H9 (cell line): ENCODE measurements around the gene FNDC3B. TPM values are rescaled to one million over a fixed set of nuclear protein-coding genes. Genes with fewer than 3 reads are reported as not detected.
A peak's percentile ranks its signal among the peaks of the same experiment; 100 is the strongest.

Experiments used
- DNase-seq: peaks from one replicate; pipeline ENCODE4 v3.0.0-alpha.2; 2017
- H2AFZ ChIP-seq: one replicate; pipeline ENCODE4 v1.6.1; 2013; ENCODE audit warnings: mild to moderate bottlenecking, low read length, control low read depth, moderate library complexity
- H2AK5ac ChIP-seq: 2 replicates; pipeline ENCODE4 v1.6.1; 2013; ENCODE audit warnings: low read length, control low read depth, mixed read lengths; ENCODE audit not compliant: insufficient read length
- H2BK120ac ChIP-seq: one replicate; pipeline ENCODE4 v1.6.1; 2013; ENCODE audit warnings: low read depth, mild to moderate bottlenecking, low read length, control low read depth, inconsistent platforms; ENCODE audit not compliant: poor library complexity, severe bottlenecking
- H2BK12ac ChIP-seq: 2 replicates; pipeline ENCODE4 v1.6.1; 2013; ENCODE audit warnings: low read length, control low read depth, mixed read lengths, low read depth; ENCODE audit not compliant: insufficient read length
- H2BK15ac ChIP-seq: 2 replicates; pipeline ENCODE4 v1.6.1; 2013; ENCODE audit warnings: low read depth, low read length, control low read depth
- H2BK20ac ChIP-seq: one replicate; pipeline ENCODE4 v1.6.1; 2013; ENCODE audit warnings: low read depth, mild to moderate bottlenecking, low read length, control low read depth, inconsistent platforms; ENCODE audit not compliant: poor library complexity, severe bottlenecking
- H2BK5ac ChIP-seq: 2 replicates; pipeline ENCODE4 v1.6.1; 2013; ENCODE audit warnings: low read length, control low read depth, mixed read lengths; ENCODE audit not compliant: insufficient read length
- H3K14ac ChIP-seq: 2 replicates; pipeline ENCODE4 v1.6.1; 2013; ENCODE audit warnings: low read length, control low read depth; ENCODE audit not compliant: insufficient read depth
- H3K18ac ChIP-seq: 2 replicates; pipeline ENCODE4 v1.6.1; 2013; ENCODE audit warnings: low read depth, mild to moderate bottlenecking, mixed read lengths, low read length, control low read depth; ENCODE audit not compliant: insufficient read length
- H3K23ac ChIP-seq: 2 replicates; pipeline ENCODE4 v1.6.1; 2013; ENCODE audit warnings: low read length, control low read depth, mixed read lengths, low read depth; ENCODE audit not compliant: insufficient read length
- H3K23me2 ChIP-seq: 2 replicates; pipeline ENCODE4 v1.6.1; 2013; ENCODE audit warnings: low read depth, mild to moderate bottlenecking, mixed read lengths, low read length, control low read depth; ENCODE audit not compliant: insufficient read length, poor library complexity, severe bottlenecking
- H3K27ac ChIP-seq: 2 replicates; pipeline ENCODE4 v1.5.1; 2013; ENCODE audit warnings: low read length, control low read depth, mixed read lengths, low read depth; ENCODE audit not compliant: insufficient read length
- H3K27me3 ChIP-seq: 2 replicates; pipeline ENCODE4 v1.6.1; 2013; ENCODE audit warnings: low read length, control low read depth, inconsistent platforms; ENCODE audit not compliant: insufficient read depth
- H3K4ac ChIP-seq: 2 replicates; pipeline ENCODE4 v1.6.1; 2013; ENCODE audit warnings: low read depth, mild to moderate bottlenecking, control low read depth, inconsistent platforms, low read length, moderate library complexity
- H3K4me1 ChIP-seq: 2 replicates; pipeline ENCODE4 v1.6.1; 2013; ENCODE audit warnings: low read length, control low read depth, inconsistent platforms; ENCODE audit not compliant: insufficient read depth
- H3K4me2 ChIP-seq: 2 replicates; pipeline ENCODE4 v1.6.1; 2013; ENCODE audit warnings: low read length, control low read depth, mixed read lengths; ENCODE audit not compliant: insufficient read length, insufficient read depth
- H3K56ac ChIP-seq: 2 replicates; pipeline ENCODE4 v1.6.1; 2013; ENCODE audit warnings: low read depth, mild to moderate bottlenecking, mixed read lengths, low read length, control low read depth; ENCODE audit not compliant: insufficient read length
- H3K79me1 ChIP-seq: 2 replicates; pipeline ENCODE4 v1.6.1; 2013; ENCODE audit warnings: low read depth, mild to moderate bottlenecking, moderate library complexity, low read length, control low read depth, inconsistent platforms; ENCODE audit not compliant: insufficient read depth, poor library complexity, severe bottlenecking
- H3K79me2 ChIP-seq: 2 replicates; pipeline ENCODE4 v1.6.1; 2013; ENCODE audit warnings: low read length, control low read depth, inconsistent platforms; ENCODE audit not compliant: insufficient read depth
- H3K9ac ChIP-seq: 2 replicates; pipeline ENCODE4 v1.6.1; 2013; ENCODE audit warnings: low read length, control low read depth, mixed read lengths; ENCODE audit not compliant: insufficient read length; ENCODE audit errors: extremely low read depth
- H3K9me3 ChIP-seq: one replicate; pipeline ENCODE4 v1.6.1; 2013; ENCODE audit warnings: low read depth, low read length, inconsistent platforms; ENCODE audit not compliant: control insufficient read depth
- H3T11ph ChIP-seq: one replicate; pipeline ENCODE4 v1.6.1; 2013; ENCODE audit warnings: mild to moderate bottlenecking, low read length, control low read depth, inconsistent platforms
- H4K20me1 ChIP-seq: one replicate; pipeline ENCODE4 v1.6.1; 2013; ENCODE audit not compliant: control insufficient read depth, insufficient read length, insufficient read depth
- H4K5ac ChIP-seq: 2 replicates; pipeline ENCODE4 v1.6.1; 2013; ENCODE audit warnings: low read depth, mild to moderate bottlenecking, mixed read lengths, low read length, control low read depth; ENCODE audit not compliant: insufficient read length
- H4K8ac ChIP-seq: replicated peaks from 2 replicates; pipeline ENCODE4 v1.6.1; 2013; ENCODE audit warnings: low read length, control low read depth, mixed read lengths, low read depth; ENCODE audit not compliant: insufficient read length
- H4K91ac ChIP-seq: 2 replicates; pipeline ENCODE4 v1.6.1; 2013; ENCODE audit warnings: low read depth, mild to moderate bottlenecking, moderate library complexity, mixed read lengths, low read length, control low read depth; ENCODE audit not compliant: insufficient read length
- H3K27ac Mint-ChIP-seq, 3 experiments: 2 replicates in 2 of 3; 3 replicates in 1 of 3; pipeline ENCODE4 v1.8.0; 2020 to 2021; ENCODE audit warnings: mixed read lengths in 3 of 3, mild to moderate bottlenecking in 1 of 3, moderate library complexity in 1 of 3
- H3K27me3 Mint-ChIP-seq: 2 replicates; pipeline ENCODE4 v1.8.0; 2021; ENCODE audit warnings: low read depth, mild to moderate bottlenecking, moderate library complexity, mixed read lengths
- H3K36me3 Mint-ChIP-seq, 3 experiments: 2 replicates in 2 of 3; 3 replicates in 1 of 3; pipeline ENCODE4 v1.8.0; 2020 to 2021; ENCODE audit warnings: low read depth in 3 of 3, mixed read lengths in 3 of 3; ENCODE audit not compliant: insufficient read depth in 1 of 3
- H3K4me1 Mint-ChIP-seq, 2 experiments: 2 replicates each; pipeline ENCODE4 v1.8.0; 2020; ENCODE audit warnings: mixed read lengths in 2 of 2
- H3K4me3 Mint-ChIP-seq, 2 experiments: 2 replicates in 1 of 2; 3 replicates in 1 of 2; pipeline ENCODE4 v1.8.0; 2020 to 2021; ENCODE audit warnings: mild to moderate bottlenecking in 2 of 2, mixed read lengths in 2 of 2, moderate library complexity in 1 of 2
- H3K9me3 Mint-ChIP-seq, 2 experiments: 2 replicates in 1 of 2; 3 replicates in 1 of 2; pipeline ENCODE4 v1.8.0; 2020; ENCODE audit warnings: mild to moderate bottlenecking in 2 of 2, mixed read lengths in 2 of 2, moderate library complexity in 1 of 2
- WGBS: extraction: QIAGEN DNeasy Blood & Tissue Kit; methylation state at CpG from one replicate; pipeline ENCODE4 v1.1.7; 2013; ENCODE audit warnings: missing lambda C conversion rate, low lambda C conversion rate, mixed read lengths; ENCODE audit not compliant: insufficient read length; ENCODE audit errors: extremely low coverage; 5-methylcytosine and 5-hydroxymethylcytosine counted together
- total RNA-seq: library from RNA; stranded (reverse); gene quantifications from 2 replicates; pipeline ENCODE4 v1.2.1, GENCODE V29; 2021
- TF ChIP-seq, protein P1 (sequence below): fragments of 200-600 bp; sonication (generic); conservative IDR thresholded peaks from 3 replicates; pipeline ENCODE4 v1.8.0; 2021; ENCODE audit warnings: antibody characterized with exemption, mild to moderate bottlenecking

The FNDC3B gene
- total RNA-seq, 1 experiment from 2014 or later = 43.8 TPM

DNA sequence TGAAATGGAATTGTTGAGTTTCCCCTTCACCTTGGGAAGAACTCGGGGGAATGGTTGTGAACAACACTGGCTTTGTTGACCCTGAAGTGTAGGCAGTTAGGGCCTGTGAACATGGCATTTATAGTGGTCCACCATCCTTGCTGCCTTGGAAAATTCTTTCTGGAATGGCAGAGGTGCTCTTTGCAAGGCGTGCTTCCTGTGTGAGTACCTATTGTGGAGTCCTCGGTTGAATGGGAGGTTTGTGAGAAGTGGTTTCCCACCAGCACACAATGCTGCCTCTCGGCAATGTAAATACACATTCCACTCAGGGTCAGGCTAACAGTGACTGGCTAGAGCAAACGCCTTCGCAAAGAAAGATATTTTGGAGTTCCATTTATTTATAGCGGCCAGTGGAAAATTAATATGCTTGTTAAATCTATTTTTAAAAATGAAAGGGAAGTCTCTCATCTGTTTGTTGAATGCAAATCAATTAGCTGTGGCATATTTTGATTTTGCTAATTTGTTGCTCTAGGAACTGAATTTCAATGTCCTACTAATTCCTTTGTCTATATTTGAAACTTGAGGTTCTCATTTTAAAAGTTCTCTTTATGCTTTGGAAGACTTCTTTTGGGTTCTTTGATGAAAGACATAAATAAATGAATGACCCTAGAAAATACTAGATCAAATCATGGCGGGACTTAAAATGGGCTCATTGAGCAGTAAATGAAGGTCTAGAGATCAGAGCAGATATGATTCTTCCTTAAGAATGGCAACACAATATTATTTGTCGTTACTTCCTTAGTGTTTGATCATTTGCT lies 59.5 kb downstream of the FNDC3B start:
- Mint-ChIP-seq H3K4me1 (peaks cover 59 to 62% of the 10 kb centered on the region in 2 experiments), H3K9me3 (no peaks in the 10 kb centered on the region), H3K4me3 (peak overlapping the region in 1 of 2 experiments; percentile 24; a peak in 2 of 5 replicates), H3K27me3 (no peaks in the 10 kb centered on the region), H3K36me3 (no peaks in the 10 kb centered on the region), H3K27ac (peak overlapping the region; percentile 56 to 90 (median 83))
- Histone ChIP-seq H4K8ac (no peak overlapping the region), H3K18ac (no peak overlapping the region), H3K14ac (no peak overlapping the region), H3K79me1 (peaks cover 5% of the 10 kb centered on the region), H3K4me1 (peaks cover 6% of the 10 kb centered on the region), H3T11ph (no peak overlapping the region), H2BK15ac (no peak overlapping the region), H3K27me3 (no peaks in the 10 kb centered on the region), H3K23me2 (no peaks in the 10 kb centered on the region), H2AFZ (no peak overlapping the region), H2BK5ac (peak overlapping the region; percentile 36), H3K23ac (no peak overlapping the region), H3K79me2 (peaks cover 3% of the 10 kb centered on the region; the same call in 1 of the 2 replicates), H3K4me2 (peak overlapping the region; percentile 31), H4K5ac (no peak overlapping the region), H4K91ac (no peak overlapping the region), H2AK5ac (no peak overlapping the region), H2BK12ac (no peak overlapping the region), H3K4ac (no peak overlapping the region), H3K27ac (peak overlapping the region; percentile 20), H3K56ac (no peak overlapping the region), H4K20me1 (no peaks in the 10 kb centered on the region), H3K9me3 (no peaks in the 10 kb centered on the region), H2BK120ac (no peak overlapping the region), H3K9ac (no peak overlapping the region), H2BK20ac (no peak overlapping the region)
- DNase-seq = peak; percentile 62
- no CpG with 5 or more reads among the region's 9 CpGs for WGBS
- TF ChIP-seq, protein P1, sequence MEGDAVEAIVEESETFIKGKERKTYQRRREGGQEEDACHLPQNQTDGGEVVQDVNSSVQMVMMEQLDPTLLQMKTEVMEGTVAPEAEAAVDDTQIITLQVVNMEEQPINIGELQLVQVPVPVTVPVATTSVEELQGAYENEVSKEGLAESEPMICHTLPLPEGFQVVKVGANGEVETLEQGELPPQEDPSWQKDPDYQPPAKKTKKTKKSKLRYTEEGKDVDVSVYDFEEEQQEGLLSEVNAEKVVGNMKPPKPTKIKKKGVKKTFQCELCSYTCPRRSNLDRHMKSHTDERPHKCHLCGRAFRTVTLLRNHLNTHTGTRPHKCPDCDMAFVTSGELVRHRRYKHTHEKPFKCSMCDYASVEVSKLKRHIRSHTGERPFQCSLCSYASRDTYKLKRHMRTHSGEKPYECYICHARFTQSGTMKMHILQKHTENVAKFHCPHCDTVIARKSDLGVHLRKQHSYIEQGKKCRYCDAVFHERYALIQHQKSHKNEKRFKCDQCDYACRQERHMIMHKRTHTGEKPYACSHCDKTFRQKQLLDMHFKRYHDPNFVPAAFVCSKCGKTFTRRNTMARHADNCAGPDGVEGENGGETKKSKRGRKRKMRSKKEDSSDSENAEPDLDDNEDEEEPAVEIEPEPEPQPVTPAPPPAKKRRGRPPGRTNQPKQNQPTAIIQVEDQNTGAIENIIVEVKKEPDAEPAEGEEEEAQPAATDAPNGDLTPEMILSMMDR = no peak
